HG03159 (cell line): ENCODE data around the gene GYS2.

ENCODE experiments used
- ATAC-seq: cut with Tn5 transposase; IDR thresholded peaks from one replicate; pipeline ENCODE4 v1.9.1; 2021; ENCODE audit warnings: mild to moderate bottlenecking, moderate library complexity; ENCODE audit not compliant: unreplicated experiment

The GYS2 gene

GRCh38 chr12:21558100-21558679, 46.5 kb downstream of the GYS2 start:
- ATAC-seq = no peak

- ATAC-seq = no peak
Measured at GRCh38 chr12:21553329-21553675, 51.3 kb downstream of the GYS2 start.

GRCh38 chr12:21552635-21553328, 51.9 kb downstream of the GYS2 start:
- ATAC-seq = no peak

GRCh38 chr12:21551841-21552465, 52.7 kb downstream of the GYS2 start:
- no peak for ATAC-seq

GRCh38 chr12:21547437-21547836, 57.2 kb downstream of the GYS2 start:
- no peak for ATAC-seq

GRCh38 chr12:21546716-21547115, 57.9 kb downstream of the GYS2 start:
- ATAC-seq = no peak

GRCh38 chr12:21545557-21545956, 59.1 kb downstream of the GYS2 start:
- no peak for ATAC-seq

GRCh38 chr12:21543151-21543550, 61.5 kb downstream of the GYS2 start:
- no peak for ATAC-seq

- ATAC-seq = no peak
Measured at GRCh38 chr12:21542403-21542802, 62.2 kb downstream of the GYS2 start.

GRCh38 chr12:21541773-21542172, 62.9 kb downstream of the GYS2 start:
- no peak for ATAC-seq

GRCh38 chr12:21539797-21540196, 64.8 kb downstream of the GYS2 start:
- peak; percentile 34 for ATAC-seq

- ATAC-seq = no peak
Measured at GRCh38 chr12:21538061-21538653, 66.5 kb downstream of the GYS2 start.

GRCh38 chr12:21529456-21529855, 75.2 kb downstream of the GYS2 start:
- no peak for ATAC-seq

GRCh38 chr12:21528953-21529352, 75.7 kb downstream of the GYS2 start:
- ATAC-seq = no peak

GRCh38 chr12:21527451-21528180, 77.0 kb downstream of the GYS2 start:
- ATAC-seq = peak; percentile 89

GRCh38 chr12:21526721-21527345, 77.8 kb downstream of the GYS2 start:
- no peak for ATAC-seq

GRCh38 chr12:21526053-21526452, 78.6 kb downstream of the GYS2 start, which contains the start of gene SPX:
Gene SPX, plus strand, starts transcription at chr12:21526296. Its CDS starts 177 bp downstream, at chr12:21526473.
- no peak for ATAC-seq

- no peak for ATAC-seq
Measured at GRCh38 chr12:21523148-21523547, 81.5 kb downstream of the GYS2 start.

GRCh38 chr12:21521541-21521940, 83.1 kb downstream of the GYS2 start:
- no peak for ATAC-seq

GRCh38 chr12:21518451-21518850, 86.2 kb downstream of the GYS2 start:
- ATAC-seq = no peak

- ATAC-seq = no peak
Measured at GRCh38 chr12:21516281-21516680, 88.4 kb downstream of the GYS2 start.
